ENCODE measurements around the gene HBG2. TPM values are rescaled to one million over a fixed set of nuclear protein-coding genes. Genes with fewer than 3 reads are reported as not detected.

HBG2 gene
- total and polyA plus RNA-seq, 2 of the 8 experiments (the other 6 are each of a cell fraction or from before 2014, with no cell fraction given), result 0.23 TPM; not detected in 1

DNA sequence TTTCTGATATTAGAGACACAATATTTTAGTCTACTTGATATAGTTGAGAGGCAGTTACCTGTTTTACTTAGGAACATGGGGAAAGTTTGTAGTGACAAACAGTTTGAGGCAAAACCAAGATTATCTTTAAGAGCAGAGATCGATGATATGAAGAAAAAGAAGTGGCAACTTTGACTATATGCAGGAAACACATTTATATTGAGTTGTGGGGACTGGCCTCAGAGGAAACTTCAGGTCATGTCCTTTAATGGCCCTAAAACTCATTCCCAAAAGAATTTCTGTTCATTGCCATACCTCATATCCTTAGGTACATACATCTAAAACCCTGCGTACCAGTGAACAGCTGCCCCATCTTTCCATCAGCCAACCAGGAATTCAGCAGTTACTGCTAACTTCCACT is 9.4 kb downstream of the HBG2 start:
- no peak overlapping the region for H4K5ac ChIP-seq (ENCODE audit: insufficient read length, low read depth, low read length)
- no peak overlapping the region for H3K56ac ChIP-seq (replicated peaks; ENCODE audit: insufficient read length, low read depth, low read length)
- H3K79me1 ChIP-seq (ENCODE audit: low read depth, low read length), result no peaks in the 10 kb centered on the region
- H3K23me2 ChIP-seq (ENCODE audit: low read depth, low read length), result no peaks in the 10 kb centered on the region
- H3K27ac ChIP-seq (ENCODE audit: low read depth, low read length), result no peak overlapping the region
- no peaks in the 10 kb centered on the region for H4K20me1 ChIP-seq (replicated peaks in 1 of 2; ENCODE audit: control insufficient read depth in 1 of 2, insufficient read depth in 2 of 2, low read length in 2 of 2)
- H3K18ac ChIP-seq (ENCODE audit: extremely low read depth, low read length), result no peak overlapping the region
- no peak overlapping the region for H2BK5ac ChIP-seq (ENCODE audit: low read depth, low read length)
- no peak overlapping the region for H3K4ac ChIP-seq (replicated peaks; ENCODE audit: insufficient read length, low read depth, low read length)
- H2BK120ac ChIP-seq (replicated peaks; ENCODE audit: low read depth, low read length), result no peak overlapping the region
- no peak overlapping the region for H3K9ac ChIP-seq (replicated peaks in 1 of 4; ENCODE audit: extremely low read depth in 1 of 4, low read depth in 3 of 4, low read length in 3 of 4)
- no peaks in the 10 kb centered on the region for H3K4me1 ChIP-seq (replicated peaks in 1 of 4; ENCODE audit: control insufficient read depth in 3 of 4, insufficient read depth in 4 of 4, low read length in 3 of 4)
- TF ChIP-seq HDAC6 (IDR thresholded peaks at IDR 0.05; ENCODE audit: low read depth, low read length), result no peak
- no peak for TF ChIP-seq RFX5 (IDR thresholded peaks at IDR 0.05; ENCODE audit: borderline replicate concordance, low read depth, low read length)
- no peak for TF ChIP-seq JUND (IDR thresholded peaks at IDR 0.05; ENCODE audit: low read length)
- TF ChIP-seq CTCF (IDR thresholded peaks at IDR 0.05; ENCODE audit: control extremely low read depth in 1 of 3, insufficient read depth in 1 of 3, low read depth in 1 of 3, low read length in 3 of 3), result no peak
- CTCF ChIA-PET (ENCODE audit: partially characterized antibody), result no interaction called here
- H3K14ac ChIP-seq (ENCODE audit: insufficient read length), result no peak overlapping the region
- 97% methylated on average over 2 of the region's 2 CpGs; no CpG with 5 or more reads in 1 of the 2 experiments for WGBS, 2 experiments (ENCODE audit: extremely low coverage in 1 of 2, insufficient coverage in 1 of 2, insufficient read length in 1 of 2, insufficient replicate concordance in 2 of 2, low coverage in 1 of 2, low lambda C conversion rate in 2 of 2, missing lambda C conversion rate in 1 of 2)
- H4K8ac ChIP-seq (ENCODE audit: extremely low read depth, insufficient read depth, low read length), result no peak overlapping the region
- no peak overlapping the region for H3K4me2 ChIP-seq (ENCODE audit: insufficient read depth in 1 of 2, low read depth in 2 of 2, low read length in 2 of 2)
- DNase-seq (ENCODE audit: low read depth in 1 of 2, low spot score in 2 of 2) (no peak), FAIRE-seq (no peak)
- H3K4me3 ChIP-seq (ENCODE audit: extremely low read depth in 1 of 4, insufficient read depth in 2 of 4, low read depth in 3 of 4, low read length in 4 of 4), result no peak overlapping the region
- no peaks in the 10 kb centered on the region for H3K36me3 ChIP-seq (ENCODE audit: control insufficient read depth in 2 of 4, insufficient read depth in 4 of 4, low read length in 3 of 4)
- H2AK5ac ChIP-seq (ENCODE audit: low read depth, low read length), result no peak overlapping the region
- no peak overlapping the region for H2BK20ac ChIP-seq (ENCODE audit: low read length)
- no peak overlapping the region for H2AFZ ChIP-seq (ENCODE audit: low read length)
- H4K91ac ChIP-seq (replicated peaks; ENCODE audit: insufficient read length, low read length), result no peak overlapping the region
- H3K23ac ChIP-seq (ENCODE audit: insufficient read length), result no peak overlapping the region
- H3K79me2 ChIP-seq (ENCODE audit: control insufficient read depth in 1 of 2, insufficient read depth in 2 of 2, low read length in 2 of 2), result no peaks in the 10 kb centered on the region
- no peak overlapping the region for H2BK12ac ChIP-seq (ENCODE audit: low read depth, low read length)
- POLR2A ChIA-PET (ENCODE audit: partially characterized antibody), result no interaction called here
- no peaks in the 10 kb centered on the region for H3K9me3 ChIP-seq (ENCODE audit: insufficient read depth in 2 of 2, low read depth in 1 of 2, low read length in 1 of 2)
- H3K27me3 ChIP-seq (replicated peaks in 1 of 4; ENCODE audit: control insufficient read depth in 3 of 4, extremely low read depth in 1 of 4, insufficient read depth in 3 of 4, low read length in 3 of 4), result no peaks in the 10 kb centered on the region
- no peak overlapping the region for H2BK15ac ChIP-seq (ENCODE audit: low read length)
